ENCODE results near the gene CRYZ. TPM values are rescaled to one million over a fixed set of nuclear protein-coding genes. Genes with fewer than 3 reads are reported as not detected.

Gene CRYZ
- total and polyA plus RNA-seq, 2 of the 4 experiments (the other 2 are of a cell fraction): 40.6 to 43.4 TPM

- TF ChIP-seq MXI1 (IDR thresholded peaks at IDR 0.05; ENCODE audit: borderline replicate concordance, low read depth, low read length): no peak
Measured at GRCh38 chr1:74717626-74718025, 15.2 kb downstream of the CRYZ start (continued).

DNA sequence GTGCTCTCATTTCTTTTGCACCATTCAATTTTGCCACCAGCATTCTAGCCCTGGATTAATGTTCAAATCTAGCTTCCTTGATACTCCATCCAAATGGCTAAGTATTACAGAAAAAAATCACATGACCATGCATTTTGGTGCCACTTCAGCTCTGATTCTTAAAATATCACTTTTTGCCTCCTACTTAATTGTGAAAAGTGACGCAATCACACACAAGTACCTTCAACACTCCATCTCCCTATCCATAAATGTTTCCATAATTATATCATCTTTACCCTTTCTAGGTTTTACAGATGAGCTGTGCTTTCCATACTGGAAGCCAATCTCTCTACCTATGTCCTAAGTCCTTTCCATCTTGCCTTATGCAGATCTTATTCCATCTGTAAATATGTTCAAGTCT is 16.0 kb downstream of the CRYZ start:
- dilution Hi-C loops (cut with HindIII; ENCODE audit: low sequenced_read_pairs, unreplicated experiment): no loop called here
- Histone ChIP-seq H4K91ac (ENCODE audit: insufficient read depth, low read depth, low read length) (no peak overlapping the region), H3K79me1 (ENCODE audit: low read depth in 1 of 2, low read length in 2 of 2) (peaks cover 0 to 3% of the 10 kb centered on the region in 2 experiments; a peak in 3 of 4 replicates), H3K18ac (ENCODE audit: low read depth, low read length) (no peak overlapping the region), H3K4ac (ENCODE audit: low read depth, low read length) (no peak overlapping the region), H4K8ac (ENCODE audit: low read depth in 2 of 2, low read length in 2 of 2) (no peak overlapping the region), H2BK5ac (ENCODE audit: low read depth, low read length, poor library complexity, severe bottlenecking) (no peak overlapping the region), H3K9ac (ENCODE audit: low read depth, low read length) (no peak overlapping the region), H2BK15ac (ENCODE audit: low read depth, low read length) (no peak overlapping the region), H2AFZ (replicated peaks; ENCODE audit: low read length, poor library complexity) (no peak overlapping the region), H4K5ac (ENCODE audit: low read depth, low read length) (no peak overlapping the region), H3K14ac (replicated peaks; ENCODE audit: low read depth, low read length) (no peak overlapping the region), H3K36me3 (ENCODE audit: control insufficient read depth, insufficient read depth, low read length) (peaks cover 8% of the 10 kb centered on the region), H3K4me1 (ENCODE audit: control insufficient read depth, insufficient read depth, low read length) (peaks cover 8% of the 10 kb centered on the region), H4K20me1 (ENCODE audit: insufficient read depth, low read length) (no peaks in the 10 kb centered on the region), H3K4me3 (ENCODE audit: insufficient read depth, low read depth, low read length) (no peak overlapping the region), H3K9me1 (ENCODE audit: insufficient read depth, low read length) (peaks cover 6% of the 10 kb centered on the region), H2BK20ac (ENCODE audit: low read depth, low read length) (no peak overlapping the region), H3K9me3 (ENCODE audit: control insufficient read depth, insufficient read depth, low read length) (no peaks in the 10 kb centered on the region), H3K56ac (ENCODE audit: extremely low read depth, insufficient read depth, low read length) (no peak overlapping the region), H3K23ac (ENCODE audit: low read depth, low read length) (no peak overlapping the region), H2BK120ac (ENCODE audit: low read depth, low read length) (no peak overlapping the region), H3K27me3 (ENCODE audit: control insufficient read depth, insufficient read depth, low read length) (no peaks in the 10 kb centered on the region), H2AK5ac (ENCODE audit: low read depth, low read length) (no peak overlapping the region), H3K4me2 (ENCODE audit: low read depth, low read length) (no peak overlapping the region), H2AK9ac (replicated peaks; ENCODE audit: low read depth, low read length, poor library complexity) (no peak overlapping the region), H3K27ac (ENCODE audit: insufficient read depth, low read length) (no peak overlapping the region)
- TF ChIP-seq, protein P1, sequence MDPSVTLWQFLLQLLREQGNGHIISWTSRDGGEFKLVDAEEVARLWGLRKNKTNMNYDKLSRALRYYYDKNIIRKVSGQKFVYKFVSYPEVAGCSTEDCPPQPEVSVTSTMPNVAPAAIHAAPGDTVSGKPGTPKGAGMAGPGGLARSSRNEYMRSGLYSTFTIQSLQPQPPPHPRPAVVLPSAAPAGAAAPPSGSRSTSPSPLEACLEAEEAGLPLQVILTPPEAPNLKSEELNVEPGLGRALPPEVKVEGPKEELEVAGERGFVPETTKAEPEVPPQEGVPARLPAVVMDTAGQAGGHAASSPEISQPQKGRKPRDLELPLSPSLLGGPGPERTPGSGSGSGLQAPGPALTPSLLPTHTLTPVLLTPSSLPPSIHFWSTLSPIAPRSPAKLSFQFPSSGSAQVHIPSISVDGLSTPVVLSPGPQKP (IDR thresholded peaks at IDR 0.05; ENCODE audit: borderline replicate concordance, low read depth, low read length): no peak
- peak; percentile 83 for TF ChIP-seq CEBPB (IDR thresholded peaks at IDR 0.05; ENCODE audit: low read depth, low read length)
- ATAC-seq (ENCODE audit: low read depth) (no peak), DNase-seq (no peak)
- intact Hi-C loops (cut with micrococcal nuclease): no loop called here
- BruUV-seq (replicated peaks): no TSS peak
- ChIA-PET CTCF (interaction anchor here (1.5 kb wide), 1 partner anchor 17 kb away, joined by 3 read pairs; no protein-coding TSS in a partner anchor), POLR2A (ENCODE audit: unreplicated experiment) (no interaction called here)
- in situ Hi-C loops (cut with MboI; ENCODE audit: low sequenced_read_pairs): no loop called here
- WGBS, 2 experiments (ENCODE audit: extremely low coverage in 2 of 2, insufficient read length in 1 of 2): no CpG with 5 or more reads among the region's 1 CpG

Data from IMR-90 (cell line).